Mesodermal cell (in vitro differentiated cells): Measurements from ENCODE around the gene SPIC. TPM values are rescaled to one million over a fixed set of nuclear protein-coding genes. Genes with fewer than 3 reads are reported as not detected.
"Not testable (repeated sequence)": the region's sequence is repeated elsewhere in the genome, so short reads cannot be mapped to it uniquely, and the experiment has no call there.

Experiments used
- H3K27ac ChIP-seq: 2 replicates; pipeline ENCODE4 v1.7.0; 2013; ENCODE audit warnings: mild to moderate bottlenecking, low read depth, low read length, moderate library complexity; ENCODE audit not compliant: severe bottlenecking
- H3K36me3 ChIP-seq: 2 replicates; pipeline ENCODE4 v1.7.1; 2013; ENCODE audit warnings: mild to moderate bottlenecking, low read length, moderate library complexity; ENCODE audit not compliant: control insufficient read depth, insufficient read depth
- H3K4me1 ChIP-seq: one replicate; pipeline ENCODE4 v1.7.1; 2013; ENCODE audit warnings: mild to moderate bottlenecking, low read length; ENCODE audit not compliant: insufficient read depth, control insufficient read depth, poor library complexity, severe bottlenecking
- H3K4me3 ChIP-seq: 2 replicates; pipeline ENCODE4 v1.7.0; 2013; ENCODE audit warnings: low read length, control low read depth, mild to moderate bottlenecking; ENCODE audit not compliant: insufficient read depth, poor library complexity, severe bottlenecking; ENCODE audit errors: extremely low read depth
- H3K9me3 ChIP-seq: 2 replicates; pipeline ENCODE4 v1.7.1; 2013; ENCODE audit warnings: mild to moderate bottlenecking, low read length, moderate library complexity; ENCODE audit not compliant: control insufficient read depth
- WGBS, 2 experiments: methylation state at CpG; one replicate each; pipeline ENCODE4 v1.1.5; 2013; ENCODE audit warnings: missing lambda C conversion rate in 2 of 2; ENCODE audit not compliant: insufficient coverage in 2 of 2; 5-methylcytosine and 5-hydroxymethylcytosine counted together
- polyA plus RNA-seq, 2 experiments: library from polyadenylated mRNA; stranded (reverse); fragments of 50-300 nt; gene quantifications; one replicate each; pipeline ENCODE4 v1.2.3, GENCODE V29; 2013

Gene SPIC
- polyA plus RNA-seq (2013, experiment 1 of 2): not detected
- polyA plus RNA-seq (2013, experiment 2 of 2): not detected

- WGBS, 2 experiments: 66% methylated on average over 2 to 3 of the region's 5 CpGs
- Histone ChIP-seq H3K4me1 (no peaks in the 10 kb centered on the region), H3K27ac (no peak within 1 kb of the TSS)
These were observed at the start of gene SPIC for GRCh38 chr12:101474711-101475386. SPIC (plus strand) TSS chr12:101475336; CDS start chr12:101476905, 1,569 bp downstream.

DNA sequence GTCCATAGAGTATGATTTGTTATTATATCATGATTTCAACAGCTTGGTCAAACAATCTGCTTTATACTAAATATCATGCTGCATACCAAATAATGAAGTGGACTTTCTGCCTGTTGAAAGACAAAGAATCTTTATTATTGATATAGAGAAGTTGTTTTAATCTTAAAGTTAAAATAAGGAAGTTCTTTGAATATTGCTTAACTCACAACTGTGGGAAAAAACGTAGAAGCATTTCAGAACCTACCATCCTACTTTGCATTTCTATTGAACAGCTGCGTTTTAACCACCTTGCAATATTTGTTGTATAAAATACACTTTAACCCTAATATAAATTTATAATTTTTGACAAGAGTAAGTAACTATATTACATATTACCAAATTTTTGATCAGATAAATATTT is 44.7 kb upstream of the SPIC start:
- Histone ChIP-seq H3K4me3 (no peak overlapping the region), H3K27ac (no peak overlapping the region), H3K36me3 (no peaks in the 10 kb centered on the region), H3K9me3 (no peaks in the 10 kb centered on the region), H3K4me1 (no peaks in the 10 kb centered on the region)
- no CpG with 5 or more reads among the region's 2 CpGs for WGBS, 2 experiments

More at GRCh38 chr12:101474711-101475386, at the start of gene SPIC:
- no peaks in the 10 kb centered on the region for H3K9me3 ChIP-seq
- H3K4me3 ChIP-seq: no peak within 1 kb of the TSS
- no peaks in the 10 kb centered on the region for H3K36me3 ChIP-seq

GRCh38 chr12:101436136-101436535 is 39.0 kb upstream of the SPIC start:
- H3K4me3 ChIP-seq: no peak overlapping the region
- no peak overlapping the region for H3K27ac ChIP-seq
- no peaks in the 10 kb centered on the region for H3K9me3 ChIP-seq
- H3K4me1 ChIP-seq: no peaks in the 10 kb centered on the region
- no peaks in the 10 kb centered on the region for H3K36me3 ChIP-seq

- Histone ChIP-seq H3K27ac (no peak overlapping the region), H3K4me1 (no peaks in the 10 kb centered on the region), H3K4me3 (no peak overlapping the region), H3K36me3 (no peaks in the 10 kb centered on the region), H3K9me3 (no peaks in the 10 kb centered on the region)
- WGBS, 2 experiments: no CpG with 5 or more reads among the region's 5 CpGs
These were observed 35.9 kb upstream of the SPIC start for GRCh38 chr12:101439236-101439635.

DNA sequence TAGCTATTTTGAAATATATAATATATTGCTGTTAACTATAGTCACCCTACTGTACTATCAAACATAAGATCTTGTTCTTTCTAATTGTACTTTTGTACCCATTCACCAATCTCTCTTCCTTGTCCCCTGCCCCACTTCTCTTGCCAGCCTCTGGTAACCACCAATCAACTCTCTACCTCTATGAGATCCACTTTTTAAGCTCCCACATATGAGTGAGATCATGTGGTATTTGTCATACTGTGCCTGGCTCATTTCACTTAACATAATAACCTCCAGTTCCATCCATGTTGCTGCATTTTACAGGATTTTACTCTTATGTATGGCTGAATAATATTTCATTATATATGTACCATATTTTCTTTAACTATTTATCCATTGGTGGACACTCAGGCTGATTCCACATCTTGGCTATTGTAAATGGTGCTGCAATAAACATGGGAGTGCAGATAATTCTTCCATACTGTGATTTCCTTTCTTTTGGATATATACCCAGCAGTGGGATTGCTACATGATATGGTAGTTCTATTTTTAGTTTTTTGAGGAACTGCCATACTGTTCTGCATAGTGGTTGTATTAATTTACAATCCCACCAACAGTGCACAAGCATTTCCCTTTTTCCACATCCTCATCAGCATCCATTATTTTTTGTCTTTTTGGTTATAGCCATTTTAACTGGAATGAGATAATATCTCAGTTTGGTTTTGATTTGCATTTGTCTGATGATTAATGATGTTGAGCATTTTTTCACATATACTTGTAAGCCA is 33.5 kb upstream of the SPIC start:
- H3K27ac ChIP-seq: no peak overlapping the region
- no peaks in the 10 kb centered on the region for H3K4me1 ChIP-seq
- H3K4me3 ChIP-seq: no peak overlapping the region
- no peaks in the 10 kb centered on the region for H3K9me3 ChIP-seq
- no peaks in the 10 kb centered on the region for H3K36me3 ChIP-seq

GRCh38 chr12:101455685-101456084 is 19.5 kb upstream of the SPIC start:
- H3K9me3 ChIP-seq: no peaks in the 10 kb centered on the region
- peaks cover 2% of the 10 kb centered on the region for H3K4me1 ChIP-seq
- no peaks in the 10 kb centered on the region for H3K36me3 ChIP-seq
- WGBS, 2 experiments: 67 to 94% methylated on average over 1 to 2 of the region's 4 CpGs
- H3K27ac ChIP-seq: no peak overlapping the region
- H3K4me3 ChIP-seq: no peak overlapping the region

DNA sequence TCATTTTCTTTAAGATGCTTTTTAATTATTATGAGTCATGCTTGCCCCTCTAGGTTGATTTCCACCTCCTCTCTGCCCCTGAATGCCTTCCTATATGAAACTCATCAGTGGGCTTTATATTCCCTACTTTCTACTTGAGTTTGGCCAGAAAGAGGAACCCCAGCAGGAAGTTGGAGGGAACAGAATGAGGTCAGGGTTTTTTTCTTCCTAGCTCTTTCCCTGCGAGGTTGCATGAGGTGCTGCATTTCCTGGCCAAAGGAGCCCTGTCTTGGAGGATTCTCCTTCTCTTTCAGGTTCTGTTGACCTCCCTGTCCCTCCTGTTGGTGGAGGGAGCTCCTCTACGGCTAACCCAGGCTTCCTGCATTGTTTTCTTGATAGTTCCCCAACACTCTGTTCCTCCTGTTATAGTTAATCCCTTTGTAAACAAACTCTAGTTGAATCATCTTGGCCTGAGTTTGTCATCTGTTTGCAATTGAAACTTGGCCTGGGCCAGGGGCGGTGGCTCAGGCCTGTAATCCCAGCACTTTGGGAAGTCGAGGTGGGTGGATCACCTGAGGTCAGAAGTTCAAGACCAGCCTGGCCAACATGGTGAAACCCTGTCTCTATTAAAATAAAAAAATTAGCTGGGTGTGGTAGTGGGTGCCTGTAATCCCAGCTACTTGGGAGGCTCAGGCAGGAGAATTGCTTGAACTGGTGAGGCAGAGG is 15.3 kb upstream of the SPIC start:
- Histone ChIP-seq H3K4me1 (peaks cover 2% of the 10 kb centered on the region), H3K4me3 (no peak overlapping the region), H3K36me3 (no peaks in the 10 kb centered on the region), H3K9me3 (no peaks in the 10 kb centered on the region), H3K27ac (peak overlapping the region; percentile 8)
- 90 to 95% methylated on average over 2 to 3 of the region's 4 CpGs for WGBS, 2 experiments

GRCh38 chr12:101468948-101469347 is 6.2 kb upstream of the SPIC start:
- no peaks in the 10 kb centered on the region for H3K36me3 ChIP-seq
- H3K4me3 ChIP-seq: no peak overlapping the region
- no CpG with 5 or more reads among the region's 2 CpGs for WGBS, 2 experiments
- no peaks in the 10 kb centered on the region for H3K9me3 ChIP-seq
- H3K27ac ChIP-seq: no peak overlapping the region
- H3K4me1 ChIP-seq: no peaks in the 10 kb centered on the region

- H3K9me3 ChIP-seq: no peaks in the 10 kb centered on the region
- H3K4me3 ChIP-seq: no peak overlapping the region
- H3K4me1 ChIP-seq: no peaks in the 10 kb centered on the region
- WGBS, 2 experiments: 100% methylated on average over 2 of the region's 2 CpGs
- H3K27ac ChIP-seq: no peak overlapping the region
- H3K36me3 ChIP-seq: no peaks in the 10 kb centered on the region
These were observed 4.2 kb upstream of the SPIC start for GRCh38 chr12:101470939-101471338.

DNA sequence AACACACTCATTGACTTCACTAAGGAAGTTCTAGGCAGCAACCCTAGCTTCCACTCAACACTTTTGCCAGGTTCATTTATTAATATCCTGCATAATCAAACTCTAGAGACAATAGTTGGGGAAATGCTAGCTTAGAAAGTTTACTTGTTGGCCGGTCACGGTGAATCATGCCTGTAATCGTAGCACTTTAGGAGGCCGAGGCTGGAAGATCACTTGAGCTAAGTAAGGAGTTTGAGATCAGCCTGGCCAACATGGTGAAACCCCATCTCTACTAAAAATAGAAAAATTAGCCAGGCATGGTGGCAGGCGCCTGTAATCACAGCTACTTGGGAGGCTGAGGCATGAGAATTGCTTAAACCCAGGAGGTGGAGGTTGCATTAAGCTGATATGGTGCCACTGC is 3.3 kb upstream of the SPIC start:
- not testable (repeated sequence) for H3K36me3 ChIP-seq, H3K27ac ChIP-seq, H3K9me3 ChIP-seq, H3K4me1 ChIP-seq, H3K4me3 ChIP-seq
- 79% methylated on average over 4 of the region's 5 CpGs; no CpG with 5 or more reads in 1 of the 2 experiments for WGBS, 2 experiments

- Histone ChIP-seq H3K36me3 (no peaks in the 10 kb centered on the region), H3K4me1 (no peaks in the 10 kb centered on the region), H3K4me3 (no peak overlapping the region), H3K27ac (no peak overlapping the region), H3K9me3 (no peaks in the 10 kb centered on the region)
- WGBS, 2 experiments: 71 to 73% methylated on average over 1 to 2 of the region's 4 CpGs
These were observed 888 bp upstream of the SPIC start for GRCh38 chr12:101474248-101474647.
